Stomach (tissue), 9 donors: ENCODE data around the gene POC1B. TPM values are rescaled to one million over a fixed set of nuclear protein-coding genes. Genes with fewer than 3 reads are reported as not detected.

ENCODE experiments used
- DNase-seq, 2 donors: peaks; one replicate each; pipeline versions ENCODE4 v3.0.0 to v3.0.0-alpha.2; 2013 to 2019
- H3K27ac ChIP-seq, 5 donors: fragments of 200-600 bp in 4 of 5; sonication (generic) in 4 of 5; one replicate each; pipeline ENCODE4 v1.5.1; 2013 to 2019; ENCODE audit warnings: mild to moderate bottlenecking in 1 of 5, moderate library complexity in 1 of 5
- H3K27me3 ChIP-seq, 3 donors: fragments of 200-600 bp; sonication (generic); one replicate each; pipeline ENCODE4 v1.5.1; 2017 to 2019; ENCODE audit warnings: mixed run types in 1 of 3
- H3K36me3 ChIP-seq, 4 donors: fragments of 200-600 bp; sonication (generic); 1 replicate in 3 of 4; 2 replicates in 1 of 4; pipeline ENCODE4 v1.5.1; 2016 to 2019
- H3K4me1 ChIP-seq, 4 donors: fragments of 200-600 bp; sonication (generic); one replicate each; pipeline ENCODE4 v1.5.1; 2016 to 2019
- H3K4me3 ChIP-seq, 4 donors: fragments of 200-600 bp; sonication (generic) in 3 of 4; one replicate each; pipeline ENCODE4 v1.5.1; 2016 to 2019; ENCODE audit warnings: mild to moderate bottlenecking in 1 of 4
- H3K9me3 ChIP-seq, 4 donors: fragments of 200-600 bp; sonication (generic); one replicate each; pipeline ENCODE4 v1.5.1; 2016 to 2019
- EP300 ChIP-seq: sonication (generic); formaldehyde crosslinking; IDR thresholded peaks from one replicate; pipeline ENCODE4 v1.6.1; 2017; ENCODE audit warnings: antibody characterized with exemption
- POLR2A ChIP-seq, 4 donors: fragments of 450-650 bp; IDR thresholded peaks; one replicate each; pipeline ENCODE4 v1.6.1; 2016; ENCODE audit warnings: antibody characterized with exemption in 4 of 4, control low read depth in 2 of 4, mild to moderate bottlenecking in 1 of 4, moderate library complexity in 1 of 4
- POLR2AphosphoS5 ChIP-seq, 3 donors: sonication (generic); formaldehyde crosslinking; IDR thresholded peaks; one replicate each; pipeline ENCODE4 v1.6.1; 2016; ENCODE audit warnings: antibody characterized with exemption in 3 of 3
- WGBS, 5 donors: extraction: QIAGEN DNeasy Blood & Tissue Kit in 3 of 5; methylation state at CpG; one replicate each; pipeline versions ENCODE4 v1.1.5 to v1.1.7; 2013 to 2018; 5-methylcytosine and 5-hydroxymethylcytosine counted together
- intact Hi-C: fragments of 100-400 bp; cut with DNase I; formaldehyde crosslinking; loops from one replicate; pipeline ENCODE4 v1.15.1; 2023; ENCODE audit warnings: low total_unique reads
- polyA plus RNA-seq, 3 donors: library from polyadenylated mRNA; stranded (reverse); fragments of 200-250 nt; gene quantifications; one replicate each; pipeline ENCODE4 v1.2.3, GENCODE V29; 2013
- total RNA-seq, 5 donors: library from RNA; depleted of rRNA; stranded (reverse); fragments of >200 nt; gene quantifications; one replicate each; pipeline versions ENCODE4 v1.1.0 to v1.2.3, GENCODE V29; 2014 to 2016
- TF ChIP-seq, protein P1 (sequence below), 7 experiments: fragments of 450-650 bp in 4 of 7; fragments of 200-600 bp in 3 of 7; sonication (generic) in 3 of 7; IDR thresholded peaks; one replicate each; pipeline ENCODE4 v1.5.1; 2016 to 2019; ENCODE audit warnings: antibody characterized with exemption in 7 of 7, control low read depth in 2 of 7, mild to moderate bottlenecking in 1 of 7
- donor health status: healthy with polysubstance abuse.
- donor health status: Bipolar disorder and iron deficiency.
- donor health status: healthy.

POC1B gene
- total and polyA plus RNA-seq, 8 donors: 1.7 to 68.3 (median 18.3) TPM

DNA sequence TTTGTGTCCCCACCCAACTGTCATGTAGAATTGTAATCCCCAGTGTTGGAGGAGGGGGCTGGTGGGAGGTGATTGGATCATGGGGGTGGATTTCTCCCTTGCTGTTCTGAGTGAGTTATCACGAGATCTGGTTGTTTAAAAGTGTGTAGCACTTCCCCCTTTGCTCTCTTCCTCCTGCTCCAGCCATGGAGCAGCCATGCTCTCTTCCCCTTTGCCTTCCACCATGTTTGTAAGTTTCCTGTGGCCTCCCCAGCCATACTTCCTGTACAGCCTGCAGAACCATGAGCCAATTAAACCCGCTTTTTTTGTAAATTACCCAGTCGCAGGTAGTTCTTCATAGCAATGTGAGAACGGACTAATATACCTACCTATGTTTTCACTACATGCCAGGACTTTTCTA is 2.6 kb upstream of the POC1B start:
- 60 to 74% (median 71%) methylated on average over 4 of the region's 4 CpGs for WGBS, 5 donors
- intact Hi-C loops: loop anchor here (10.0 kb wide), 1 partner anchor 514 kb away; no protein-coding TSS in a partner anchor
- TF ChIP-seq, protein P1, sequence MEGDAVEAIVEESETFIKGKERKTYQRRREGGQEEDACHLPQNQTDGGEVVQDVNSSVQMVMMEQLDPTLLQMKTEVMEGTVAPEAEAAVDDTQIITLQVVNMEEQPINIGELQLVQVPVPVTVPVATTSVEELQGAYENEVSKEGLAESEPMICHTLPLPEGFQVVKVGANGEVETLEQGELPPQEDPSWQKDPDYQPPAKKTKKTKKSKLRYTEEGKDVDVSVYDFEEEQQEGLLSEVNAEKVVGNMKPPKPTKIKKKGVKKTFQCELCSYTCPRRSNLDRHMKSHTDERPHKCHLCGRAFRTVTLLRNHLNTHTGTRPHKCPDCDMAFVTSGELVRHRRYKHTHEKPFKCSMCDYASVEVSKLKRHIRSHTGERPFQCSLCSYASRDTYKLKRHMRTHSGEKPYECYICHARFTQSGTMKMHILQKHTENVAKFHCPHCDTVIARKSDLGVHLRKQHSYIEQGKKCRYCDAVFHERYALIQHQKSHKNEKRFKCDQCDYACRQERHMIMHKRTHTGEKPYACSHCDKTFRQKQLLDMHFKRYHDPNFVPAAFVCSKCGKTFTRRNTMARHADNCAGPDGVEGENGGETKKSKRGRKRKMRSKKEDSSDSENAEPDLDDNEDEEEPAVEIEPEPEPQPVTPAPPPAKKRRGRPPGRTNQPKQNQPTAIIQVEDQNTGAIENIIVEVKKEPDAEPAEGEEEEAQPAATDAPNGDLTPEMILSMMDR (IDR thresholded peaks at IDR 0.05): no peak
- TF ChIP-seq POLR2AphosphoS5 (IDR thresholded peaks at IDR 0.05) (no peak), POLR2A (IDR thresholded peaks at IDR 0.05) (no peak), EP300 (no peak)

DNA sequence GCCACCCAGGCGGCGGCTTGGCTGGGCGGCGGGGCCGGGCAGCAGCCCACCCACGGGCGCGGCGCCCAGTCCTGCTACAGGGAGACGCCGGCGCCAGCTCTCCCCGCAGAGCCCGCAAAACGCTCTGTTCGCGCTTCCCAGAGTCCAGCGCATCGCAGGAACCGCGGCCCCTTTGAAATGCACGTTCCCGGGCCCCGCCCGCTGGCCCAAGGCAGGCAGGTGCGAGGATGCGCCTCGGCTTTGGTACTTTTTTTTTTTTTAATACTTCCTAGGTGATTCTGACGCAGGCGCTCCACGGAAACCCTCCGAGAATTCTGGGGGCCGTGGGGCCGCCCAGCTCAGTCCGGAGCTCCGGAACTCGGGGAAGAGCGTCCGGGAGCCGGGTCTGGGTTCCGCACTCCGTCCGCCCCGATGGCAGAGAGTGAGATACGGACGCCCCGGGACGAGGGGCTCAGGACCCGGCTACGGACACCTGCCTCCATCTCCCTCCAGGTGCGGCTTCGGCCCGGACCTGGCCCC is 483 bp downstream of the POC1B start:
- Histone ChIP-seq H3K27ac (peak overlapping the region; percentile 90 to 96 (median 92)), H3K27me3 (no peaks in the 10 kb centered on the region), H3K9me3 (no peaks in the 10 kb centered on the region), H3K4me3 (peak overlapping the region; percentile 79 to 97 (median 90)), H3K4me1 (peaks cover 25 to 66% (median 43%) of the 10 kb centered on the region in 4 donors), H3K36me3 (no peaks in the 10 kb centered on the region)
- intact Hi-C loops: loop anchor here (10.0 kb wide), 1 partner anchor 511 kb away; no protein-coding TSS in a partner anchor
- no peak for TF ChIP-seq POLR2A (IDR thresholded peaks at IDR 0.05)
- TF ChIP-seq POLR2AphosphoS5 (IDR thresholded peaks at IDR 0.05): no peak
- no peak for TF ChIP-seq EP300
- TF ChIP-seq, protein P1 (IDR thresholded peaks at IDR 0.05): no peak
- peak; percentile 52 to 84 for DNase-seq
- WGBS, 5 donors: 0 to 1% (median 0%) methylated on average over 38 to 53 of the region's 53 CpGs

More for the DNA sequence above, 2.6 kb upstream of the POC1B start:
- H3K27ac ChIP-seq: no peak overlapping the region
- DNase-seq: no peak
- H3K9me3 ChIP-seq: no peaks in the 10 kb centered on the region
- H3K4me1 ChIP-seq: peaks cover 7 to 36% (median 17%) of the 10 kb centered on the region in 4 donors
- no peaks in the 10 kb centered on the region for H3K27me3 ChIP-seq
- no peak overlapping the region for H3K4me3 ChIP-seq
- H3K36me3 ChIP-seq: no peaks in the 10 kb centered on the region

DNA sequence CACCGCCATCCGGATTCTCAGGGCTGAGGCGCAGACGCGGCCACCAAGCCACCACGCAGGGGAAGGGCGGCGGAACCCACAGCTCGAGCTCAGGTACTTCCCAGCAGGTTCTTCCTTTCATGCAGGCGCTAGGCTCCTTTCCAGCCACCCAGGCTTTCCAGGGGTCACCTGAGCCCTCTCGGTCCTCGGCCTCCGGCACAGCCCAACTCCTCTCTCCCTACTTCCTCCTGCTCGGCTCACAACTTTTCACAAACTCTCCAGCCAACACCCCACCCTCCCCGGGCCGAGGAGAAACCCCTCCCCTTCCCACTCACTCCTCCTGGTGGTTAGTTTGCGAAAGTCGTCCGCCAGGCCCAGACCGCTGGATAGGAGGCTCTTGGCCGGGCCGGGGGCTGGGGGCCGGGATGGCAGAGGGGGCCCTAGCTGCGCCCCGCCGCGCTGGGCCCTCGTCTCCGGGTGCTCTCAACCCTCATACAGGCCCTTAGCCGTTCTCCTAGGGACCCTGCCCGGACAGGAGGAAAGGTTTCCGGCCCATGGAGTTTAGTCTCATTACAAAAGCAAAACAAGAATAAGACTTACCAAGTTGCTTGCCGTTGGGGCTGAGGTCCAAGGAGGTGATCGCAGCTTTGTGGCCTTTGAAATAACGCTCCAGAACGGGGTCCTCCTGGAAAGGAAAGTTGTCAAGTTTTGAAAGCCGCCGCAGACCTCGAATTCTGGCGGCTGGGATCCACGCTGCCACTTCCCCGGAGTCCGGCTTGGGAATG is 1.1 kb downstream of the POC1B start, which contains the start of gene GALNT4:
Gene GALNT4, minus strand, starts transcription at position 256 of the 764 bp plus-strand sequence. Its CDS starts 247 bp downstream, at position 9.
- peak; percentile 90 to 96 for DNase-seq
- TF ChIP-seq, protein P1 (IDR thresholded peaks at IDR 0.05): peak in 6 of 7 experiments; percentile 7 to 79 (median 64)
- no peak for TF ChIP-seq EP300
- TF ChIP-seq POLR2AphosphoS5 (IDR thresholded peaks at IDR 0.05): peak; percentile 32 to 82 (median 82)
- TF ChIP-seq POLR2A (IDR thresholded peaks at IDR 0.05): peak in 1 of 4 donors; percentile 70
- intact Hi-C loops: loop anchor here (10.0 kb wide), 1 partner anchor 510 kb away; no protein-coding TSS in a partner anchor
- Histone ChIP-seq H3K36me3 (no peaks in the 10 kb centered on the region), H3K27me3 (no peaks in the 10 kb centered on the region), H3K4me3 (peak within 1 kb of the TSS; percentile 79 to 97 (median 90)), H3K4me1 (peaks cover 25 to 69% (median 46%) of the 10 kb centered on the region in 4 donors), H3K27ac (peak within 1 kb of the TSS; percentile 90 to 96 (median 92)), H3K9me3 (no peaks in the 10 kb centered on the region)
- 0 to 1% (median 0%) methylated on average over 26 to 43 of the region's 43 CpGs for WGBS, 5 donors

DNA sequence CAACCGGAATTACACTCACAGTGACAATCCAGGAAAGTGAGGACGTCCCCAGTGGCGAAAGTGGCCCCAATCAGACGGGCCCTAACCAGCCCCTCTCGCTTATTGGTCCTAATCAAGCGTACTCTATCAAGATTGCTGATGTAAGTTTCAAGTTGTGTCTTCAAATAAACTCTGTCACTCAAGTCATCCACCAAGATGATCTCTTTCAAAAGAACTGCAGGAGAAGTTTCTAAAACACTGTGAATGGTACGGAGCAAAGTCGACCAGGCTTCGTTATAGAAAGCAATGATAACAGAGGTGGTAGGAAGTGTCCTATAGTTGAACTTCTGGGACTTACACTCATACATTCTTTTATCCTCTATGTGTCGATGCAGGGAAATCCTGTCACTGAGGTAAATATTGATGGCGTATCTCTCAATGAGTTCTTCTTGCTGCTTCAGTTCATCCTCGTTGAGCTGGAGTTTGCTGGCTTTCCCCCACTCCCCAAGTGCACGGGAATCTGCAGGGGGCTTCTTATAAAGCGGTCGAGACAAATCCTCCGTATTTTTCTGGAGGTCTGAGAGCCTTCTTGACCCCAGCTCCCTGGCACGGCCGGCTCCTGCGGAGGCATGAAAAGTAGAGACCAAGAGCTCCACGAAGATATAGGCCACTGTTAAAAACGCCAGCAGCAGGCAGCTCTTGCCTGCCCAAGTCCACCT is 1.9 kb downstream of the POC1B start:
- peaks cover 25 to 69% (median 48%) of the 10 kb centered on the region in 4 donors for H3K4me1 ChIP-seq
- H3K27ac ChIP-seq: peak overlapping the region; percentile 90 to 96 (median 92)
- no peaks in the 10 kb centered on the region for H3K9me3 ChIP-seq
- intact Hi-C loops: loop anchor here (10.0 kb wide), 1 partner anchor 509 kb away; no protein-coding TSS in a partner anchor
- DNase-seq: no peak
- no peaks in the 10 kb centered on the region for H3K36me3 ChIP-seq
- H3K27me3 ChIP-seq: no peaks in the 10 kb centered on the region
- H3K4me3 ChIP-seq: peak overlapping the region; percentile 79 to 97 (median 90)
- WGBS, 5 donors: 13 to 26% (median 18%) methylated on average over 16 to 21 of the region's 21 CpGs
- no peak for TF ChIP-seq EP300
